Measurements from ENCODE around the gene PPP3R1. TPM values are rescaled to one million over a fixed set of nuclear protein-coding genes. Genes with fewer than 3 reads are reported as not detected.

PPP3R1 gene
- total RNA-seq, 2 experiments from 2014 or later, result 69.8 to 70.3 TPM

- Mint-ChIP-seq H3K9me3 (no peaks in the 10 kb centered on the region), H3K4me3 (no peak overlapping the region), H3K27me3 (peaks cover 3% of the 10 kb centered on the region), H3K36me3 (ENCODE audit: low read depth) (peaks cover 12% of the 10 kb centered on the region), H3K4me1 (ENCODE audit: low read depth) (peaks cover 31% of the 10 kb centered on the region), H3K27ac (no peak overlapping the region)
- ATAC-seq (ENCODE audit: poor library complexity), result no peak
- no peak for DNase-seq
- TF ChIP-seq, protein P1, sequence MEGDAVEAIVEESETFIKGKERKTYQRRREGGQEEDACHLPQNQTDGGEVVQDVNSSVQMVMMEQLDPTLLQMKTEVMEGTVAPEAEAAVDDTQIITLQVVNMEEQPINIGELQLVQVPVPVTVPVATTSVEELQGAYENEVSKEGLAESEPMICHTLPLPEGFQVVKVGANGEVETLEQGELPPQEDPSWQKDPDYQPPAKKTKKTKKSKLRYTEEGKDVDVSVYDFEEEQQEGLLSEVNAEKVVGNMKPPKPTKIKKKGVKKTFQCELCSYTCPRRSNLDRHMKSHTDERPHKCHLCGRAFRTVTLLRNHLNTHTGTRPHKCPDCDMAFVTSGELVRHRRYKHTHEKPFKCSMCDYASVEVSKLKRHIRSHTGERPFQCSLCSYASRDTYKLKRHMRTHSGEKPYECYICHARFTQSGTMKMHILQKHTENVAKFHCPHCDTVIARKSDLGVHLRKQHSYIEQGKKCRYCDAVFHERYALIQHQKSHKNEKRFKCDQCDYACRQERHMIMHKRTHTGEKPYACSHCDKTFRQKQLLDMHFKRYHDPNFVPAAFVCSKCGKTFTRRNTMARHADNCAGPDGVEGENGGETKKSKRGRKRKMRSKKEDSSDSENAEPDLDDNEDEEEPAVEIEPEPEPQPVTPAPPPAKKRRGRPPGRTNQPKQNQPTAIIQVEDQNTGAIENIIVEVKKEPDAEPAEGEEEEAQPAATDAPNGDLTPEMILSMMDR (IDR thresholded peaks at IDR 0.05), result no peak
- ChIA-PET CTCF (interaction anchor here (1.1 to 1.7 kb wide), 2 partner anchors 10 to 50 kb away, joined by 4 to 5 read pairs; no protein-coding TSS in a partner anchor), POLR2A (no interaction called here)
- intact Hi-C loops (cut with DNase I, micrococcal nuclease), result no loop called here
- no peak overlapping the region for H3K4me3 ChIP-seq (ENCODE audit: low read length)
- no peaks in the 10 kb centered on the region for H3K27me3 ChIP-seq (ENCODE audit: control insufficient read depth in 1 of 2, insufficient read depth in 2 of 2, low read length in 2 of 2)
- peak overlapping the region in 1 of 2 donors; percentile 5 for H3K27ac ChIP-seq (ENCODE audit: low read depth in 1 of 2, low read length in 2 of 2)
- no peaks in the 10 kb centered on the region for H3K9me3 ChIP-seq (ENCODE audit: control insufficient read depth in 1 of 2, insufficient read depth in 1 of 2, low read length in 2 of 2)
- peaks cover 5% of the 10 kb centered on the region for H3K36me3 ChIP-seq (ENCODE audit: insufficient read depth, low read length)
- peaks cover 57% of the 10 kb centered on the region for H3K4me1 ChIP-seq (ENCODE audit: insufficient read depth, low read length)
Observed at GRCh38 chr2:68246396-68246795, 5.9 kb downstream of the PPP3R1 start.

DNA sequence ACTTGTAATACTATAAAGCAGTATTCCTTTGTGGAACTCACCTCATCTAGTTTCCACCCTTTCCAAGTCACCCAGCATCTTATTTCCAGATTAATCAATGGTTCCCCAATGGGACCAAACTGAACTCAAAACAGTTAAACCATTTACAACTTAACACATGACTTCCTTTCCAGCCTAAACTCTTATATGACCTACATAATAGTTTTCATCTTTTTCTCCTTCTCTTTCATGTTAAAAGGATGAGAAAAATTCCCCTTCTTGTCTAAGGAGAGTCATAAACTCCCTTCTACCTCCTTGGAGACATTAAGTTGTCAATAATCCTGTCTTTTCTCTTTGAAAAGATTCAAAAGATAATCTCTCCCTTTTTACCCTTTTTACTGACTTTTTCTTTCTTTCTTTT lies 6.7 kb downstream of the PPP3R1 start:
- no peaks in the 10 kb centered on the region for H3K27me3 Mint-ChIP-seq
- peaks cover 8% of the 10 kb centered on the region for H3K36me3 Mint-ChIP-seq (ENCODE audit: low read depth)
- peaks cover 31% of the 10 kb centered on the region for H3K4me1 Mint-ChIP-seq (ENCODE audit: low read depth)
- no peaks in the 10 kb centered on the region for H3K9me3 ChIP-seq (ENCODE audit: control insufficient read depth in 1 of 2, insufficient read depth in 1 of 2, low read length in 2 of 2)
- H3K4me1 ChIP-seq (ENCODE audit: insufficient read depth, low read length), result peaks cover 62% of the 10 kb centered on the region
- no peak overlapping the region for H3K4me3 ChIP-seq (ENCODE audit: low read length)
- H3K4me3 Mint-ChIP-seq, result no peak overlapping the region
- TF ChIP-seq, protein P1 (IDR thresholded peaks at IDR 0.05), result no peak
- H3K36me3 ChIP-seq (ENCODE audit: insufficient read depth, low read length), result peaks cover 5% of the 10 kb centered on the region
- H3K27ac ChIP-seq (ENCODE audit: low read depth in 1 of 2, low read length in 2 of 2), result no peak overlapping the region
- H3K27me3 ChIP-seq (ENCODE audit: control insufficient read depth in 1 of 2, insufficient read depth in 2 of 2, low read length in 2 of 2), result no peaks in the 10 kb centered on the region
- DNase-seq (no peak), ATAC-seq (ENCODE audit: poor library complexity) (no peak)
- H3K27ac Mint-ChIP-seq, result no peak overlapping the region
- CTCF ChIA-PET, result interaction anchor here (1.1 to 1.7 kb wide), 2 partner anchors 9 to 50 kb away, joined by 4 to 5 read pairs; no protein-coding TSS in a partner anchor
- POLR2A ChIA-PET, result interaction anchor here (1.2 kb wide), 1 partner anchor 49 kb away, joined by 3 read pairs; no protein-coding TSS in a partner anchor
- no peaks in the 10 kb centered on the region for H3K9me3 Mint-ChIP-seq
- intact Hi-C loops (cut with DNase I, micrococcal nuclease), result loop anchor here (2.0 kb wide), 2 partner anchors 15 to 21 kb away; no protein-coding TSS in a partner anchor

DNA sequence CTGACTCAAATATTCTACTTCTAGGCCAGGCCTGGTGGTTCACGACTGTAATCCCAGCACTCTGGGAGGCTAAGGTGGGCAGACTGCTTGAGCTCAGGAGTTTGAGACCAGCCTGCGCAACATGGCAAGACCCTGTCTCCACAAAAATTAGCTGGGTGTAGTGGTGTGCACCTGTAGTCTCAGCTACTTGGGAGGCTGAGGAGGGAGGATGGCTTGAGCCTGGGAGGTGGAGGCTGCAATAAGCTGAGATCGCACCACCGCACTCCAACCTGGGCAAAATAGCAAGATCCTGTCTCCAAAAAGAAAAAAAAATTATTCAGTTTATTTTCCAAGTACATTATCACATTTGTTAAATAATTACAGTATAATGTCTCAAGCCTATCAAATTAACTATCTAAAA lies 7.3 kb downstream of the PPP3R1 start:
- intact Hi-C loops (cut with DNase I, micrococcal nuclease), result loop anchor here (2.0 kb wide), 2 partner anchors 14 to 20 kb away; no protein-coding TSS in a partner anchor
- H3K4me3 Mint-ChIP-seq, result no peak overlapping the region
- H3K36me3 ChIP-seq (ENCODE audit: insufficient read depth, low read length), result peaks cover 7% of the 10 kb centered on the region
- no peaks in the 10 kb centered on the region for H3K9me3 Mint-ChIP-seq
- H3K9me3 ChIP-seq (ENCODE audit: control insufficient read depth in 1 of 2, insufficient read depth in 1 of 2, low read length in 2 of 2), result no peaks in the 10 kb centered on the region
- H3K4me1 Mint-ChIP-seq (ENCODE audit: low read depth), result peaks cover 31% of the 10 kb centered on the region
- ChIA-PET POLR2A (interaction anchor here (0.6 to 1.3 kb wide), 3 partner anchors 20 to 91 kb away, joined by 3 read pairs; no protein-coding TSS in a partner anchor), CTCF (interaction anchor here (1.1 to 1.9 kb wide), 2 partner anchors 20 to 49 kb away, joined by 5 to 6 read pairs; no protein-coding TSS in a partner anchor)
- H3K4me3 ChIP-seq (ENCODE audit: low read length), result no peak overlapping the region
- DNase-seq (no peak), ATAC-seq (ENCODE audit: poor library complexity) (no peak)
- H3K4me1 ChIP-seq (ENCODE audit: insufficient read depth, low read length), result peaks cover 61% of the 10 kb centered on the region
- H3K27me3 ChIP-seq (ENCODE audit: control insufficient read depth in 1 of 2, insufficient read depth in 2 of 2, low read length in 2 of 2), result no peaks in the 10 kb centered on the region
- no peak overlapping the region for H3K27ac ChIP-seq (ENCODE audit: low read depth in 1 of 2, low read length in 2 of 2)
- H3K27me3 Mint-ChIP-seq, result no peaks in the 10 kb centered on the region
- TF ChIP-seq, protein P1 (IDR thresholded peaks at IDR 0.05), result no peak
- H3K27ac Mint-ChIP-seq, result no peak overlapping the region
- H3K36me3 Mint-ChIP-seq (ENCODE audit: low read depth), result peaks cover 9% of the 10 kb centered on the region

Data from CD4-positive, alpha-beta T cell (primary cell).